Measurements from ENCODE around the gene HK2.
"Not testable (repeated sequence)": the region's sequence is repeated elsewhere in the genome, so short reads cannot be mapped to it uniquely, and the experiment has no call there.

The HK2 gene

GRCh38 chr2:74895001-74895400, 61.1 kb downstream of the HK2 start:
- DNase-seq (ENCODE audit: low spot score): no peak

GRCh38 chr2:74896232-74896631, 62.3 kb downstream of the HK2 start:
- no peak for DNase-seq (ENCODE audit: low spot score)

- DNase-seq (ENCODE audit: low spot score): not testable (repeated sequence)
Measured at GRCh38 chr2:74900225-74900624, 66.3 kb downstream of the HK2 start.

- DNase-seq (ENCODE audit: low spot score): no peak
Measured at GRCh38 chr2:74902281-74902860, 68.4 kb downstream of the HK2 start.

- no peak for DNase-seq (ENCODE audit: low spot score)
Measured at GRCh38 chr2:74906395-74906794, 72.5 kb downstream of the HK2 start.

GRCh38 chr2:74907560-74907959, 73.6 kb downstream of the HK2 start:
- DNase-seq (ENCODE audit: low spot score): not testable (repeated sequence)

- no peak for DNase-seq (ENCODE audit: low spot score)
Measured at GRCh38 chr2:74908748-74909444, 75.0 kb downstream of the HK2 start.

- no peak for DNase-seq (ENCODE audit: low spot score)
Measured at GRCh38 chr2:74910245-74910644, 76.3 kb downstream of the HK2 start.

- no peak for DNase-seq (ENCODE audit: low spot score)
Measured at GRCh38 chr2:74911061-74911460, 77.1 kb downstream of the HK2 start.

- peak; percentile 37 for DNase-seq (ENCODE audit: low spot score)
Measured at GRCh38 chr2:74915743-74916142, 81.8 kb downstream of the HK2 start.

GRCh38 chr2:74916394-74916793, 82.5 kb downstream of the HK2 start:
- no peak for DNase-seq (ENCODE audit: low spot score)

- peak; percentile 40 for DNase-seq (ENCODE audit: low spot score)
Measured at GRCh38 chr2:74917702-74918619, 84.0 kb downstream of the HK2 start.

- DNase-seq (ENCODE audit: low spot score): peak; percentile 62
Measured at GRCh38 chr2:74919827-74920226, 85.9 kb downstream of the HK2 start.

GRCh38 chr2:74921236-74921736, 87.4 kb downstream of the HK2 start:
- DNase-seq (ENCODE audit: low spot score): no peak

- DNase-seq (ENCODE audit: low spot score): no peak
Measured at GRCh38 chr2:74922592-74923227, 88.8 kb downstream of the HK2 start.

GRCh38 chr2:74924463-74925265, 90.7 kb downstream of the HK2 start:
- no peak for DNase-seq (ENCODE audit: low spot score)

- DNase-seq (ENCODE audit: low spot score): no peak
Measured at GRCh38 chr2:74925361-74925786, 91.4 kb downstream of the HK2 start.

- no peak for DNase-seq (ENCODE audit: low spot score)
Measured at GRCh38 chr2:74927621-74928020, 93.7 kb downstream of the HK2 start.

- no peak for DNase-seq (ENCODE audit: low spot score)
Measured at GRCh38 chr2:74930811-74931486, 97.0 kb downstream of the HK2 start.

- no peak for DNase-seq (ENCODE audit: low spot score)
Measured at GRCh38 chr2:74931940-74932339, 98.0 kb downstream of the HK2 start.

- DNase-seq (ENCODE audit: low spot score): no peak
Measured at GRCh38 chr2:74935975-74936391, 102.1 kb downstream of the HK2 start.
